GM12878 (cell line): ENCODE measurements around the gene SNAI3. TPM values are rescaled to one million over a fixed set of nuclear protein-coding genes. Genes with fewer than 3 reads are reported as not detected.

Experiments
- ATAC-seq: fragments of 200-7000 bp; cut with Tn5 transposase; 3 replicates; pipeline ENCODE4 v1.9.1; 2020; ENCODE audit warnings: mild to moderate bottlenecking, moderate library complexity
- BruUV-seq: library from RNA; stranded (reverse); fragments of 400-500 nt; replicated peaks from 2 replicates; lab custom pipeline; 2021; lab: Mats Ljungman, UMichigan
- CTCF ChIA-PET: fragments of 300-600 bp; sonication (Branson Sonifier 250); formaldehyde crosslinking; extraction: SDS; loops from one replicate; lab custom pipeline; 2021; ENCODE audit warnings: inconsistent platforms; lab: Yijun Ruan, JAX
- POLR2A ChIA-PET: fragments of 350-600 bp; formaldehyde crosslinking; extraction: SDS; loops from one replicate; lab custom pipeline; 2021; ENCODE audit warnings: inconsistent platforms; lab: Charles Lee
- RAD21 ChIA-PET: fragments of 300-600 bp; sonication (Branson Sonifier 250); formaldehyde crosslinking; loops from one replicate; lab custom pipeline; 2023; ENCODE audit warnings: antibody characterized with exemption; ENCODE audit not compliant: unreplicated experiment; lab: Charles Lee
- SMC1A ChIA-PET: fragments of 300-600 bp; sonication (Branson Sonifier 250); formaldehyde crosslinking; loops from one replicate; lab custom pipeline; 2023; ENCODE audit not compliant: unreplicated experiment, uncharacterized antibody; lab: Charles Lee
- DNase-seq: peaks from one replicate; pipeline ENCODE4 v3.0.0-alpha.2; 2011; ENCODE audit warnings: low read depth, low spot score
- FAIRE-seq: peaks from 3 replicates; lab custom pipeline; 2011; peaks lifted over from hg19 to GRCh38; lab: Jason Lieb, UNC
- H2AFZ ChIP-seq: 2 replicates; pipeline ENCODE4 v1.6.0; 2011; ENCODE audit warnings: low read depth, low read length, control low read depth; ENCODE audit not compliant: control insufficient read depth
- H3K27ac ChIP-seq: 2 replicates; pipeline ENCODE4 v1.5.1; 2011; ENCODE audit warnings: control low read depth; ENCODE audit not compliant: control insufficient read depth, insufficient read depth
- H3K27me3 ChIP-seq, 2 experiments: replicated peaks in 1 of 2; 2 replicates each; pipeline versions ENCODE4 v1.6.0 to v1.6.1; 2011; ENCODE audit warnings: low read length in 1 of 2; ENCODE audit not compliant: control insufficient read depth in 2 of 2, insufficient read depth in 2 of 2
- H3K36me3 ChIP-seq, 2 experiments: 2 replicates each; pipeline ENCODE4 v1.5.1; 2011; ENCODE audit warnings: low read length in 1 of 2; ENCODE audit not compliant: control insufficient read depth in 2 of 2, insufficient read depth in 2 of 2
- H3K4me1 ChIP-seq: 2 replicates; pipeline ENCODE4 v1.6.1; 2011; ENCODE audit warnings: mild to moderate bottlenecking, low read length, moderate library complexity, mixed read lengths; ENCODE audit not compliant: control insufficient read depth, insufficient read depth
- H3K4me2 ChIP-seq: 2 replicates; pipeline ENCODE4 v1.6.0; 2011; ENCODE audit warnings: control low read depth; ENCODE audit not compliant: control insufficient read depth, insufficient read depth
- H3K4me3 ChIP-seq: fragments of 200-600 bp; sonication (generic); 2 replicates; pipeline ENCODE4 v1.5.1; 2016
- H3K79me2 ChIP-seq: 2 replicates; pipeline ENCODE4 v1.6.0; 2011; ENCODE audit warnings: low read length; ENCODE audit not compliant: control insufficient read depth, insufficient read depth
- H3K9ac ChIP-seq: 2 replicates; pipeline ENCODE4 v1.8.0; 2011; ENCODE audit warnings: low read length, control low read depth, mixed read lengths; ENCODE audit not compliant: control insufficient read depth, insufficient read depth
- H3K9me3 ChIP-seq: replicated peaks from 3 replicates; pipeline ENCODE4 v1.5.1; 2011; ENCODE audit warnings: mild to moderate bottlenecking, low read length; ENCODE audit not compliant: control insufficient read depth, insufficient read depth
- H4K20me1 ChIP-seq: 2 replicates; pipeline ENCODE4 v1.6.0; 2011; ENCODE audit not compliant: control insufficient read depth, insufficient read depth
- BHLHE40 ChIP-seq, 2 experiments: fragments of 450-650 bp in 1 of 2; IDR thresholded peaks; 2 replicates each; pipeline ENCODE4 v1.6.1; 2011 to 2017; ENCODE audit warnings: low read depth in 2 of 2, borderline replicate concordance in 1 of 2, improper control_type of control experiment in 1 of 2, low read length in 1 of 2, mild to moderate bottlenecking in 1 of 2
- IRF4 ChIP-seq: IDR thresholded peaks from 2 replicates; pipeline ENCODE4 v1.6.1; 2011; ENCODE audit warnings: low read depth, low read length
- SKIL ChIP-seq: fragments of 450-650 bp; IDR thresholded peaks from 2 replicates; pipeline ENCODE4 v1.6.1; 2017; ENCODE audit warnings: mild to moderate bottlenecking, low read depth, inconsistent platforms; ENCODE audit not compliant: poor library complexity, severe bottlenecking
- SUZ12 ChIP-seq: fragments of 200-600 bp; sonication (generic); IDR thresholded peaks from one replicate; pipeline ENCODE4 v1.6.1; 2018; ENCODE audit warnings: antibody characterized with exemption, mild to moderate bottlenecking; ENCODE audit not compliant: unreplicated experiment
- TAF1 ChIP-seq: IDR thresholded peaks from 2 replicates; pipeline ENCODE4 v1.6.1; 2011; ENCODE audit warnings: mild to moderate bottlenecking, low read depth, low read length, borderline replicate concordance
- TCF7 ChIP-seq: IDR thresholded peaks from 2 replicates; pipeline ENCODE4 v1.6.1; 2014; ENCODE audit warnings: antibody characterized with exemption, borderline replicate concordance
- ZNF384 ChIP-seq: IDR thresholded peaks from 2 replicates; pipeline ENCODE4 v1.6.1; 2012; ENCODE audit warnings: low read depth, mild to moderate bottlenecking, low read length, improper control_type of control experiment, borderline replicate concordance
- ZNF622 ChIP-seq: fragments of 450-650 bp; IDR thresholded peaks from 2 replicates; pipeline ENCODE4 v1.6.1; 2017; ENCODE audit warnings: mild to moderate bottlenecking, inconsistent platforms
- ZSCAN29 ChIP-seq: fragments of 450-650 bp; IDR thresholded peaks from 2 replicates; pipeline ENCODE4 v1.6.1; 2017; ENCODE audit warnings: mild to moderate bottlenecking, moderate library complexity
- WGBS: methylation state at CpG from one replicate; pipeline ENCODE4 v1.1.6; 2016; ENCODE audit warnings: low lambda C conversion rate; ENCODE audit not compliant: insufficient replicate concordance, insufficient coverage; ENCODE audit errors: missing lambda C conversion rate; 5-methylcytosine and 5-hydroxymethylcytosine counted together
- in situ Hi-C: fragments of 300-500 bp; cut with MboI; formaldehyde crosslinking; loops from 9 replicates; pipeline ENCODE4 v1.14.3; 2018; ENCODE audit warnings: mixed read lengths
- intact Hi-C: fragments of 100-400 bp; cut with micrococcal nuclease; formaldehyde crosslinking; loops from one replicate; pipeline ENCODE4 v1.14.2; 2022; ENCODE audit not compliant: unreplicated experiment
- polyA plus RNA-seq, 11 experiments: library from polyadenylated mRNA; depleted of rRNA in 4 of 11; unstranded in 6 of 11; stranded (reverse) in 5 of 11; fragments of >200 nt; fragmentation: Nextera tagmentation in 4 of 11; fragmentation: Illumina TruSeq in 1 of 11; extraction: Ambion mirVana in 4 of 11; extraction: Trizol in 1 of 11; gene quantifications; 1 replicate in 1 of 11; 2 replicates in 10 of 11; pipeline versions ENCODE4 v1.2.1 to v1.2.3, GENCODE V29; 2011 to 2016; ENCODE audit warnings: inconsistent platforms in 2 of 11, missing spikeins in 2 of 11, low read depth in 1 of 11
- total RNA-seq, 4 experiments: library from RNA; depleted of rRNA in 3 of 4; stranded (reverse); fragments of >200 nt in 3 of 4; fragmentation: Illumina TruSeq in 1 of 4; extraction: Trizol in 1 of 4; gene quantifications; 2 replicates each; pipeline versions ENCODE4 v1.2.1 to v1.2.3, GENCODE V29; 2013 to 2021
- TF ChIP-seq, protein P1 (sequence below): fragments of 150-350 bp; IDR thresholded peaks from 2 replicates; pipeline ENCODE4 v1.6.1; 2014; ENCODE audit warnings: mild to moderate bottlenecking, low read depth, low read length
- TF ChIP-seq, protein P2 (sequence below): fragments of 450-650 bp; formaldehyde crosslinking; IDR thresholded peaks from 2 replicates; pipeline ENCODE4 v1.4.0; 2022; ENCODE audit warnings: mild to moderate bottlenecking, moderate library complexity
- TF ChIP-seq, protein P3 (sequence below): fragments of 450-650 bp; IDR thresholded peaks from 2 replicates; pipeline ENCODE4 v1.6.1; 2018; ENCODE audit warnings: mild to moderate bottlenecking, low read depth, moderate library complexity; ENCODE audit not compliant: partially characterized antibody

SNAI3 gene
- total and polyA plus RNA-seq, 10 of the 15 experiments (the other 5 are each of a cell fraction or from before 2014, with no cell fraction given) = 0.21 to 7.4 (median 3.0) TPM

GRCh38 chr16:88730632-88731607 is 44.6 kb upstream of the SNAI3 start:
- RAD21 ChIA-PET = no interaction called here
- DNase-seq (no peak), FAIRE-seq (no peak), ATAC-seq (no peak)
- POLR2A ChIA-PET = no interaction called here
- SMC1A ChIA-PET = no interaction called here
- Histone ChIP-seq H3K4me1 (no peaks in the 10 kb centered on the region), H3K36me3 (peaks cover 5 to 52% of the 10 kb centered on the region in 2 experiments; a peak in 3 of 4 replicates), H3K9ac (no peak overlapping the region), H2AFZ (no peak overlapping the region), H3K4me3 (no peak overlapping the region), H3K4me2 (no peak overlapping the region), H3K9me3 (no peaks in the 10 kb centered on the region), H3K27me3 (no peaks in the 10 kb centered on the region), H3K27ac (no peak overlapping the region), H3K79me2 (no peaks in the 10 kb centered on the region), H4K20me1 (no peaks in the 10 kb centered on the region)
- in situ Hi-C loops = no loop called here
- CTCF ChIA-PET = interaction anchor here (0.6 kb wide), 1 partner anchor 10 kb away, joined by 4 read pairs; no protein-coding TSS in a partner anchor
- intact Hi-C loops = no loop called here
- no TSS peak for BruUV-seq
- 93% methylated on average over 33 of the region's 34 CpGs for WGBS
- TF ChIP-seq BHLHE40 (IDR thresholded peaks at IDR 0.05; ENCODE audit: borderline replicate concordance in 1 of 2, low read depth in 2 of 2, low read length in 1 of 2) (no peak), SUZ12 (no peak), ZNF384 (no peak), ZNF622 (no peak), SKIL (no peak), ZSCAN29 (no peak), IRF4 (no peak), TCF7 (no peak), TAF1 (no peak)
- TF ChIP-seq, protein P1, sequence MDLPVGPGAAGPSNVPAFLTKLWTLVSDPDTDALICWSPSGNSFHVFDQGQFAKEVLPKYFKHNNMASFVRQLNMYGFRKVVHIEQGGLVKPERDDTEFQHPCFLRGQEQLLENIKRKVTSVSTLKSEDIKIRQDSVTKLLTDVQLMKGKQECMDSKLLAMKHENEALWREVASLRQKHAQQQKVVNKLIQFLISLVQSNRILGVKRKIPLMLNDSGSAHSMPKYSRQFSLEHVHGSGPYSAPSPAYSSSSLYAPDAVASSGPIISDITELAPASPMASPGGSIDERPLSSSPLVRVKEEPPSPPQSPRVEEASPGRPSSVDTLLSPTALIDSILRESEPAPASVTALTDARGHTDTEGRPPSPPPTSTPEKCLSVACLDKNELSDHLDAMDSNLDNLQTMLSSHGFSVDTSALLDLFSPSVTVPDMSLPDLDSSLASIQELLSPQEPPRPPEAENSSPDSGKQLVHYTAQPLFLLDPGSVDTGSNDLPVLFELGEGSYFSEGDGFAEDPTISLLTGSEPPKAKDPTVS = no peak
- TF ChIP-seq, protein P2, sequence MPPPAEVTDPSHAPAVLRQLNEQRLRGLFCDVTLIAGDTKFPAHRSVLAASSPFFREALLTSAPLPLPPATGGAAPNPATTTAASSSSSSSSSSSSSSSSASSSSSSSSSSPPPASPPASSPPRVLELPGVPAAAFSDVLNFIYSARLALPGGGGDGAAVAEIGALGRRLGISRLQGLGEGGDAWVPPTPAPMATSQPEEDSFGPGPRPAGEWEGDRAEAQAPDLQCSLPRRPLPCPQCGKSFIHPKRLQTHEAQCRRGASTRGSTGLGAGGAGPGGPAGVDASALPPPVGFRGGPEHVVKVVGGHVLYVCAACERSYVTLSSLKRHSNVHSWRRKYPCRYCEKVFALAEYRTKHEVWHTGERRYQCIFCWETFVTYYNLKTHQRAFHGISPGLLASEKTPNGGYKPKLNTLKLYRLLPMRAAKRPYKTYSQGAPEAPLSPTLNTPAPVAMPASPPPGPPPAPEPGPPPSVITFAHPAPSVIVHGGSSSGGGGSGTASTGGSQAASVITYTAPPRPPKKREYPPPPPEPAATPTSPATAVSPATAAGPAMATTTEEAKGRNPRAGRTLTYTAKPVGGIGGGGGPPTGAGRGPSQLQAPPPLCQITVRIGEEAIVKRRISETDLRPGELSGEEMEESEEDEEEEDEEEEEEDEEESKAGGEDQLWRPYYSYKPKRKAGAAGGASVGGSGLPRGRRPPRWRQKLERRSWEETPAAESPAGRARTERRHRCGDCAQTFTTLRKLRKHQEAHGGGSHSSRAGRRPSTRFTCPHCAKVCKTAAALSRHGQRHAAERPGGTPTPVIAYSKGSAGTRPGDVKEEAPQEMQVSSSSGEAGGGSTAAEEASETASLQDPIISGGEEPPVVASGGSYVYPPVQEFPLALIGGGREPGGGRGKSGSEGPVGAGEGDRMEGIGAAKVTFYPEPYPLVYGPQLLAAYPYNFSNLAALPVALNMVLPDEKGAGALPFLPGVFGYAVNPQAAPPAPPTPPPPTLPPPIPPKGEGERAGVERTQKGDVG (CRISPR knock-in tag) = no peak
- TF ChIP-seq, protein P3, sequence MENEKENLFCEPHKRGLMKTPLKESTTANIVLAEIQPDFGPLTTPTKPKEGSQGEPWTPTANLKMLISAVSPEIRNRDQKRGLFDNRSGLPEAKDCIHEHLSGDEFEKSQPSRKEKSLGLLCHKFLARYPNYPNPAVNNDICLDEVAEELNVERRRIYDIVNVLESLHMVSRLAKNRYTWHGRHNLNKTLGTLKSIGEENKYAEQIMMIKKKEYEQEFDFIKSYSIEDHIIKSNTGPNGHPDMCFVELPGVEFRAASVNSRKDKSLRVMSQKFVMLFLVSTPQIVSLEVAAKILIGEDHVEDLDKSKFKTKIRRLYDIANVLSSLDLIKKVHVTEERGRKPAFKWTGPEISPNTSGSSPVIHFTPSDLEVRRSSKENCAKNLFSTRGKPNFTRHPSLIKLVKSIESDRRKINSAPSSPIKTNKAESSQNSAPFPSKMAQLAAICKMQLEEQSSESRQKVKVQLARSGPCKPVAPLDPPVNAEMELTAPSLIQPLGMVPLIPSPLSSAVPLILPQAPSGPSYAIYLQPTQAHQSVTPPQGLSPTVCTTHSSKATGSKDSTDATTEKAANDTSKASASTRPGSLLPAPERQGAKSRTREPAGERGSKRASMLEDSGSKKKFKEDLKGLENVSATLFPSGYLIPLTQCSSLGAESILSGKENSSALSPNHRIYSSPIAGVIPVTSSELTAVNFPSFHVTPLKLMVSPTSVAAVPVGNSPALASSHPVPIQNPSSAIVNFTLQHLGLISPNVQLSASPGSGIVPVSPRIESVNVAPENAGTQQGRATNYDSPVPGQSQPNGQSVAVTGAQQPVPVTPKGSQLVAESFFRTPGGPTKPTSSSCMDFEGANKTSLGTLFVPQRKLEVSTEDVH = no peak
